ENCODE results near the gene CDH4. TPM values are rescaled to one million over a fixed set of nuclear protein-coding genes. Genes with fewer than 3 reads are reported as not detected.

Gene CDH4
- total and polyA plus RNA-seq, 12 donors, result 0.04 to 0.25 (median 0.08) TPM; not detected in 5

DNA sequence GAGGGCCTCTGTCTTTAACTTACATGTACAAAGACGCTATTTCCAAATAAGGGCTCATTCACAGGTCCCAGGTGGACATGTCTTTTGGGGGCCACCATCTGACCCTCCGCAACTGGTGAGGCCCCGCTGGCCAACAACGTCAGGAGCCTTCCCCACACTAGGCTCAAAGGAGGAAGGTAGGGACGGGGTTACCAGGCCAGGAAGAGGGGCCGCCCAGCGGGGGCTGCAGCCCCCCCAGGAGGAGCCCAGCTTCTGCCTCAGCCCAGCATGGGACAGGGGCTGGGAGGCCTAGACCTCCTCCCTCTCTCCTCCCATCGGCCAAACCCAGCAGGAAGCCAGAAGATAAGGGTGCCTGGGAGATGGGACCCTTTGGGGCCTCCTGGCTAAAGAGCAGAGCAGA, 670.9 kb downstream of the CDH4 start:
- WGBS, 2 donors, result 68 to 78% methylated on average over 8 of the region's 8 CpGs
- ATAC-seq (no peak), DNase-seq (peak in 1 of 2 donors; percentile 1)
- intact Hi-C loops (cut with DNase I), result no loop called here
- no peaks in the 10 kb centered on the region for H3K36me3 ChIP-seq
- H3K9me3 ChIP-seq, result peaks cover 0 to 6% (median 0%) of the 10 kb centered on the region in 11 donors
- peaks cover 0 to 24% (median 11%) of the 10 kb centered on the region in 7 donors for H3K27me3 ChIP-seq
- TF ChIP-seq, protein P1, sequence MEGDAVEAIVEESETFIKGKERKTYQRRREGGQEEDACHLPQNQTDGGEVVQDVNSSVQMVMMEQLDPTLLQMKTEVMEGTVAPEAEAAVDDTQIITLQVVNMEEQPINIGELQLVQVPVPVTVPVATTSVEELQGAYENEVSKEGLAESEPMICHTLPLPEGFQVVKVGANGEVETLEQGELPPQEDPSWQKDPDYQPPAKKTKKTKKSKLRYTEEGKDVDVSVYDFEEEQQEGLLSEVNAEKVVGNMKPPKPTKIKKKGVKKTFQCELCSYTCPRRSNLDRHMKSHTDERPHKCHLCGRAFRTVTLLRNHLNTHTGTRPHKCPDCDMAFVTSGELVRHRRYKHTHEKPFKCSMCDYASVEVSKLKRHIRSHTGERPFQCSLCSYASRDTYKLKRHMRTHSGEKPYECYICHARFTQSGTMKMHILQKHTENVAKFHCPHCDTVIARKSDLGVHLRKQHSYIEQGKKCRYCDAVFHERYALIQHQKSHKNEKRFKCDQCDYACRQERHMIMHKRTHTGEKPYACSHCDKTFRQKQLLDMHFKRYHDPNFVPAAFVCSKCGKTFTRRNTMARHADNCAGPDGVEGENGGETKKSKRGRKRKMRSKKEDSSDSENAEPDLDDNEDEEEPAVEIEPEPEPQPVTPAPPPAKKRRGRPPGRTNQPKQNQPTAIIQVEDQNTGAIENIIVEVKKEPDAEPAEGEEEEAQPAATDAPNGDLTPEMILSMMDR (IDR thresholded peaks at IDR 0.05), result no peak
- no peak overlapping the region for H3K4me3 ChIP-seq
- no peak overlapping the region for H3K27ac ChIP-seq
- no peaks in the 10 kb centered on the region for H3K4me1 ChIP-seq

DNA sequence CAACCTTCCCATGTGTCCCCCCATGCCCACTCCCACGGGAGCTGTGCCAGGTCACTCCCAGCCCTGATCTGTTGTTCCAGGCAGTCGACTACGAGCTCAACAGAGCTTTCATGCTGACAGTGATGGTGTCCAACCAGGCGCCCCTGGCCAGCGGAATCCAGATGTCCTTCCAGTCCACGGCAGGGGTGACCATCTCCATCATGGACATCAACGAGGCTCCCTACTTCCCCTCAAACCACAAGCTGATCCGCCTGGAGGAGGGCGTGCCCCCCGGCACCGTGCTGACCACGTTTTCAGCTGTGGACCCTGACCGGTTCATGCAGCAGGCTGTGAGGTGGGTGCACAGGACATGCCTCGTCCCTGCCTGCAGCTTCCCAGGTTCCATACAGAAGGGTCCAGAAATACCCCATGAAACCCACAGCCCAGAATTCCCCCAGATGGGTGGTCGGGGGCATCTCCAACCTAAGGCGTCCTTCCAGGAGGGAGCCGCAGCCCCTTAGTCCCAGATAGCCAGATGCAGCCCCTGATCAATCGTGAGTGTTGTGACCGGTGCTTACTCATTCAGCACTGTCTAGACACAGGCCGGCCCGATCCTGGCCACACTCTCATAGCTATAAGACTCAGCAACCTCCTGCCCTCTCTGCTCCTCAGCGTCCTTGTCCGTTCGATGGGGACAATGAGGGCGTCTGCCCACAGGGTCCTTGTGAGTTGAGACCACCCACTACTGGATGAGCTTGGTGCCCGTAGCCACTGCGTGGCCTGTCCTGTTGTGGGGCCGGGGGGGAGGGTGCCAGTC, 671.5 kb downstream of the CDH4 start:
- TF ChIP-seq, protein P1 (IDR thresholded peaks at IDR 0.05), result no peak
- ATAC-seq, result peak in 1 of 8 donors; percentile 36
- H3K4me3 ChIP-seq, result no peak overlapping the region
- peaks cover 0 to 23% (median 11%) of the 10 kb centered on the region in 7 donors for H3K27me3 ChIP-seq
- DNase-seq, result peak in 1 of 2 donors; percentile 2
- H3K9me3 ChIP-seq, result peaks cover 0 to 6% (median 0%) of the 10 kb centered on the region in 11 donors
- no peak overlapping the region for H3K27ac ChIP-seq
- intact Hi-C loops (cut with DNase I), result no loop called here
- H3K36me3 ChIP-seq, result no peaks in the 10 kb centered on the region
- no peaks in the 10 kb centered on the region for H3K4me1 ChIP-seq
- 82 to 83% methylated on average over 28 of the region's 28 CpGs for WGBS, 2 donors

DNA sequence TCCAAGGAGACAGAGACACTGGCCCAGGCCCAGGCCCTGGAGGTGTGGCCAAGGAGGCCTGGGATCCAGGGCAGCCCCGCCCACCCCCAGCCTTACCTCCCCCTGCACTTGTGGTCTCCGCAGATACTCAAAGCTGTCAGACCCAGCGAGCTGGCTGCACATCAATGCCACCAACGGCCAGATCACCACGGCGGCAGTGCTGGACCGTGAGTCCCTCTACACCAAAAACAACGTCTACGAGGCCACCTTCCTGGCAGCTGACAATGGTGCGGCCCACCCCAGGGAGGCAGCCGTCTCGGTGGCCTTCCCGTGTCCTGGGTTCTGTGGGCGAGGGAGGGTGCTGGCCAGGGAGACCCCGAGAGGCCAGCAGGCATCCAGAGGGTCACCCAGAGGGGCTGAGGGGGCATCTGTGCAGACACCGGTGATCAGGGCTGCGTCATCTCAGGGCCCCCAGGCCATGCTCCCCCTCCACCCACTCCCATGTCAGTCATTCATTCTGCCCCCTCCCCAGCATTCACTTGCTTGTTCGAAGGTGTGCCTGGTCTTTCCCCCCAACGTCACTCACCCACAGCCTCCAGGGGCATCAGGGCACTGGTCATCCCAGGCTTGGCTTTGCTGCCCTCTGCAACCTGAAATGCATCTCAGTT, 672.3 kb downstream of the CDH4 start:
- Histone ChIP-seq H3K27ac (no peak overlapping the region), H3K9me3 (peaks cover 0 to 4% (median 0%) of the 10 kb centered on the region in 11 donors), H3K36me3 (no peaks in the 10 kb centered on the region), H3K4me1 (no peaks in the 10 kb centered on the region), H3K27me3 (peaks cover 0 to 23% (median 11%) of the 10 kb centered on the region in 7 donors), H3K4me3 (no peak overlapping the region)
- intact Hi-C loops (cut with DNase I), result no loop called here
- DNase-seq (peak in 1 of 2 donors; percentile 5), ATAC-seq (peak in 1 of 8 donors; percentile 47)
- WGBS, 2 donors, result 75 to 76% methylated on average over 19 of the region's 19 CpGs
- TF ChIP-seq, protein P1 (IDR thresholded peaks at IDR 0.05), result no peak

DNA sequence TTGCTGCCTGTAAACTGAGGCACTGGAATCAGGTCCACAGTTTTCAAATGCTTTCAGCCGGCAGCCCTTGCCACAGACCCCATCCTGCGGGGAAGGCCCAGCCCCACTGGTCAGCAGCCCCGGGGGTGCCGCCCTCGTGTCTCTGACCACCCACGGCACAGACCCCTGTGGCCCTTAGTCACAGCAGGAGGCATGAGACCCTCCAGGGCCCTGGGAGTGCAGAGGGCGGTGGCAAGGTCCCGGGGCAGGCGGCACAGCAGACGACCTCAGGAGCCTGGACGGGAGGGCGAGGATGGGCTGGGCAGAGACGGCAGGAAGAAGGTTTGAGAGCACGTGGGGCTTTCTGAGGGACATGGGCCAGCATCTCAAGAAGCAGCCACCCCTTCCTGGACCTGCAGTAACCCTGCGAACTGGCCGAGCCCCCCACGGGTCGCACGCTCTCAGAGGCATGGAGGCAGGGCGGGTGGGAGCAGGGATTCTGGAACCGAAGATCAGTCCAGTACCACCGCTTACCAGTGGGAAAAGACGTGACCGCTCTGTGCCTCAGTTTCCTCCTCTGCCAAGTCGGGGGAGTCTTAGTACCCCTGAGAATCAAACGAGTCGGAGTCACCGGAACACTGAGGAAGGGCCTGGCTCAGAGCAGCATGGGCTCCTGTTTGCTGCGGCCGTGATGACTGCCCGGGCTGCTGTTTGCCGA, 672.9 kb downstream of the CDH4 start:
- no peaks in the 10 kb centered on the region for H3K4me1 ChIP-seq
- WGBS, 2 donors, result 83 to 86% methylated on average over 32 of the region's 32 CpGs
- H3K9me3 ChIP-seq, result no peaks in the 10 kb centered on the region
- ATAC-seq (peak in 1 of 8 donors; percentile 26), DNase-seq (peak in 1 of 2 donors; percentile 3)
- no peak overlapping the region for H3K4me3 ChIP-seq
- intact Hi-C loops (cut with DNase I), result no loop called here
- H3K27me3 ChIP-seq, result peaks cover 0 to 23% (median 11%) of the 10 kb centered on the region in 7 donors
- H3K36me3 ChIP-seq, result no peaks in the 10 kb centered on the region
- H3K27ac ChIP-seq, result no peak overlapping the region
- TF ChIP-seq, protein P1 (IDR thresholded peaks at IDR 0.05), result no peak

Measured in heart right ventricle (tissue), 16 donors.